Activated CD4-positive, alpha-beta T cell treated with anti-CD3 and anti-CD28 coated beads, Interleukin-10, Interleukin-2, amounts not matched to agents 100 ng/mL and 50 ng/mL, durations not matched to agents 16 hours and 8 hours (primary cell): ENCODE data around the gene SLCO2B1.
"Not testable (repeated sequence)": the region's sequence is repeated elsewhere in the genome, so short reads cannot be mapped to it uniquely, and the experiment has no call there.

Source experiments
- DNase-seq: peaks from one replicate; pipeline ENCODE4 v3.0.0-alpha.2; 2020

The SLCO2B1 gene

GRCh38 chr11:75150879-75151278 lies at the start of gene SLCO2B1:
Gene SLCO2B1, plus strand, starts transcription at chr11:75151107. Its CDS starts 275 bp downstream, at chr11:75151382.
- DNase-seq = no peak

GRCh38 chr11:75101424-75102128 lies 49.3 kb upstream of the SLCO2B1 start:
- DNase-seq = no peak

GRCh38 chr11:75103380-75104026 lies 47.4 kb upstream of the SLCO2B1 start:
- peak; percentile 82 for DNase-seq

- no peak for DNase-seq
These were observed 45.4 kb upstream of the SLCO2B1 start for GRCh38 chr11:75105462-75105925.

GRCh38 chr11:75105967-75106681 lies 44.8 kb upstream of the SLCO2B1 start:
- not testable (repeated sequence) for DNase-seq

- DNase-seq = no peak
These were observed 43.7 kb upstream of the SLCO2B1 start for GRCh38 chr11:75107187-75107586.

- no peak for DNase-seq
These were observed 38.7 kb upstream of the SLCO2B1 start for GRCh38 chr11:75112200-75112599.

- no peak for DNase-seq
These were observed 37.9 kb upstream of the SLCO2B1 start for GRCh38 chr11:75113030-75113429.

- no peak for DNase-seq
These were observed 36.4 kb upstream of the SLCO2B1 start for GRCh38 chr11:75114465-75114864.

GRCh38 chr11:75118577-75118976 lies 32.3 kb upstream of the SLCO2B1 start:
- no peak for DNase-seq

- DNase-seq = no peak
These were observed 24.3 kb upstream of the SLCO2B1 start for GRCh38 chr11:75126564-75126963.

- DNase-seq = no peak
These were observed 18.8 kb upstream of the SLCO2B1 start for GRCh38 chr11:75132080-75132479.

- no peak for DNase-seq
These were observed 16.9 kb upstream of the SLCO2B1 start for GRCh38 chr11:75133976-75134375.

- no peak for DNase-seq
These were observed 15.8 kb upstream of the SLCO2B1 start for GRCh38 chr11:75135021-75135650.

GRCh38 chr11:75135651-75136050 lies 15.3 kb upstream of the SLCO2B1 start:
- no peak for DNase-seq

GRCh38 chr11:75140269-75141138 lies 10.4 kb upstream of the SLCO2B1 start:
- DNase-seq = peak; percentile 80

- DNase-seq = no peak
These were observed 9.7 kb upstream of the SLCO2B1 start for GRCh38 chr11:75141166-75141565.

GRCh38 chr11:75142714-75143419 lies 8.0 kb upstream of the SLCO2B1 start:
- peak; percentile 95 for DNase-seq

- DNase-seq = no peak
These were observed 7.5 kb upstream of the SLCO2B1 start for GRCh38 chr11:75143420-75143731.

- no peak for DNase-seq
These were observed 6.2 kb upstream of the SLCO2B1 start for GRCh38 chr11:75144716-75145014.

- no peak for DNase-seq
These were observed 5.5 kb upstream of the SLCO2B1 start for GRCh38 chr11:75145196-75145971.
